ENCODE measurements around the gene TRPV6.
A peak's percentile ranks its signal among the peaks of the same experiment; 100 is the strongest.

TRPV6 gene

DNA sequence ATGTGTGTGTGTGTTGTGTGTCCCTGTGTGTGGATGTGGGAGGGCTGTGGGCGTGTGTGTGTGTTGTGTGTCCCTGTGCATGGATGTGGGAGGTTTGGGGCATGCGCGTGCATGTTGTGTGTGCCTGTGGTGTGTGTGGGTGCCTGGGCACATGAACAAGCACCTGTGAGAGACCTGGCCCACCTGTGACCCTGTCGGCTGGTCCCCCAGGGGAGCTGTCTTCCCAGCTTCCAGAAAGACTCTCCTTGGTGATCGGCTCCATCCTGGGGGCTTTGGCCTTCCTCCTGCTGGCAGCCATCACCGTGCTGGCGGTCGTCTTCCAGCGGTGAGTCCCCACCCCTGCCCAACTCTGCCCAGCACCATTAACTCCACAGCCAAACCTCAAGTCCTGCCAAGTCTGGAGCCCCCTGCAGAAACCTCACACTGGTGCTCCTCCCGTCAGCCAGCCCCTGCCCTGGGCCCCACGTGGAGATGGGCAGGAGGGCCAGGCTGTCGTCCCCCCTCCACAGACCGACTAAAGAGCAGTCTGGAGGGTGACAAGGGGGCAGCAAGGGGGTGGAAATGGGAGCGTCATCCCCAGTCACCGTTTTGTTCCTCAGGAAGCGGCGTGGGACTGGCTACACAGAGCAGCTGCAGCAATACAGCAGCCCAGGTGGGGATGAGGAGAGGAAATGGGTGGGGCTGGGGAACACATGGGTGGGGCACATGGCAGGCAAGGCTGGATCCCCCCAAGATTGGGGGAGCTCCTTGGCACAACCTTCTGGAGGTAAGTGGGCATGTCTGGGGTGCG lies 18.0 kb downstream of the TRPV6 start:
- no peak for DNase-seq

DNA sequence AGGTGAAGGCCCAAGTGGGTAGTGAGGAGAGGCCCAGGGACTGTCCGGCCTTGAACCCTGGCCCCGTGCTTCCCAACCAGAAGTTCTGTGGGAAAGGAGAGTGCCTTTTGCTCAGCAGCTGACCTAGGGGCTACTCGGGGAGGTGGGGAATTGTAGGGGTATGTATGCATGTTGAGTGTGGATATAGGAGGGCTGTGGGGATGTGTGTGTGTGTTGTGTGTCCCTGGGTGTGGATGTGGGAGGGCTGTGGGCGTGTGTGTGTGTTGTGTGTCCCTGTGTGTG lies 18.5 kb downstream of the TRPV6 start:
- DNase-seq, result no peak

DNA sequence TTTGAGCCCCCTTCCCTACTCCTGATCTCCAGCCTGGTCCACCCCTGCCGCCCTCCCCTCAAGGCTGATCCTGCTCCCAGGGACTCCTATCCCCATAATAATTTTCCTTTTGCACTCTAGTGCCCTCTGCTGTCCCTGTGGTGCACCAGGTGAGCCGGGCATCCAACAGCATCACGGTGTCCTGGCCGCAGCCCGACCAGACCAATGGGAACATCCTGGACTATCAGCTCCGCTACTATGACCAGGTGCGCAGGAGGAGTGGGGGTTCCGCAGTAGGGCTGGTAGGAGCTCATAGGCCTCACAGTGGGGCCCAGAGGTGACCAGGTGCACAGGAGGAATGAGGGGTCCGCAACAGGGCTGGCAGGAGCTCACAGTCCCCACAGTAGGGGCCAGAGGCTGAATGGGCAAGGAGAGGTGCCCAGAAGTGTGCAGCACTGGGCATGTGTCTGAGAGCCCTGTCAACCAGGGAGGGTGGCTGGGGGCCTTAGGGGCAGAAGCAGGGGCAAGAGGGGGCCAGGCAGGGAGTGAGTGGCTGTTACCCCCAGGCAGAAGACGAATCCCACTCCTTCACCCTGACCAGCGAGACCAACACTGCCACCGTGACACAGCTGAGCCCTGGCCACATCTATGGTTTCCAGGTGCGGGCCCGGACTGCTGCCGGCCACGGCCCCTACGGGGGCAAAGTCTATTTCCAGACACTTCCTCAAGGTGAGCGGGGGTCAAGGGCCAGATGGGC lies 19.0 kb downstream of the TRPV6 start:
- DNase-seq, result peak in 1 of 2 experiments; percentile 23

DNA sequence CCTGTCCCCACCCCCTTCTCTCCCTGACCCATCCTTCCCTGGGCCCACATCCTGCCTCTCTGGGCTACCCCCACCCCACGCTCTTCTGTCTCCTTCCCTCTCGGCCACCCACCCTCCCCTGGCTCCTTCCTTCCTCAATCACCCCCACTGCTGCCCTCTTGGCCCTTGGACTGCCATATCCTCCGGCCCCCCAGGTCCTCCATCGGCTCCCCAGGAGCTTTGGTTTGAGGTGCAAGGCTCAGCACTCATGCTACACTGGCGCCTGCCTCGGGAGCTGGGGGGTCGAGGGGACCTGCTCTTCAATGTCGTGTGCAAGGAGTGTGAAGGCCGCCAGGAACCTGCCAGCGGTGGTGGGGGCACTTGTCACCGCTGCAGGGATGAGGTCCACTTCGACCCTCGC lies 19.8 kb downstream of the TRPV6 start:
- no peak for DNase-seq

DNA sequence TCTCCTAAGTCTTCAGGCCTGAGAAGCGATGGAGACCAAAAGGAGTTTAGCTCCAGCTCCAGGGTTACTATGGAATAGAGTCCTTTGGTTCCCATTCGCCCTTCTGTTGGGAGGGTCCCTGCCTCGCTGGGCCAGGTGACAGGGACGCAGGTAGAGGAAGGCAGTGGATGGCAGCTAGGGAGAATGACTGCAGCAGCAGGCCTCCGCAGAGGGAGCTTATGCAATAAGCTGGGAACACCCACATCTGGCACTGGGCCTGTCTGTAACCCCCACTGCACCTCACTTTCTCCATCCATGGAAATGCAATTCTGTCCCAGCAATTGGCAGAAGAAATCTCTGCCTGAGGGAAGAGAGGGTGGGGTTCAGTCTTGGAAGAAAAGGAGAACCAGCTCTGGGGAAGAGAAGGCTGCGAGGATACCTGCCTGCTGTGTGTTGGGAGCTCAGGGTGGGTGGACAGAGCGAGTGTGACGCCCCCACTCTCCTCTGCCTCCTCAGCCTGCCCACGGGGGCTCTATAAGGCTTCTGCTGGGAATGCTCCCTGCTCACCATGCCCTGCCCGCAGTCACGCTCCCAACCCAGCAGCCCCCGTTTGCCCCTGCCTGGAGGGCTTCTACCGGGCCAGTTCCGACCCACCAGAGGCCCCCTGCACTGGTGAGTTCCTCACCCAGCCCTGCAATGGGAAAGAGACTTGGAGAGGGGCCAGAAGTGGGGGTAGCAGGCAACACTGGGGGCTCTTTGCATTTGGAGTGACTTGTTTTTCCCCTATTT lies 20.4 kb downstream of the TRPV6 start:
- no peak for DNase-seq

DNA sequence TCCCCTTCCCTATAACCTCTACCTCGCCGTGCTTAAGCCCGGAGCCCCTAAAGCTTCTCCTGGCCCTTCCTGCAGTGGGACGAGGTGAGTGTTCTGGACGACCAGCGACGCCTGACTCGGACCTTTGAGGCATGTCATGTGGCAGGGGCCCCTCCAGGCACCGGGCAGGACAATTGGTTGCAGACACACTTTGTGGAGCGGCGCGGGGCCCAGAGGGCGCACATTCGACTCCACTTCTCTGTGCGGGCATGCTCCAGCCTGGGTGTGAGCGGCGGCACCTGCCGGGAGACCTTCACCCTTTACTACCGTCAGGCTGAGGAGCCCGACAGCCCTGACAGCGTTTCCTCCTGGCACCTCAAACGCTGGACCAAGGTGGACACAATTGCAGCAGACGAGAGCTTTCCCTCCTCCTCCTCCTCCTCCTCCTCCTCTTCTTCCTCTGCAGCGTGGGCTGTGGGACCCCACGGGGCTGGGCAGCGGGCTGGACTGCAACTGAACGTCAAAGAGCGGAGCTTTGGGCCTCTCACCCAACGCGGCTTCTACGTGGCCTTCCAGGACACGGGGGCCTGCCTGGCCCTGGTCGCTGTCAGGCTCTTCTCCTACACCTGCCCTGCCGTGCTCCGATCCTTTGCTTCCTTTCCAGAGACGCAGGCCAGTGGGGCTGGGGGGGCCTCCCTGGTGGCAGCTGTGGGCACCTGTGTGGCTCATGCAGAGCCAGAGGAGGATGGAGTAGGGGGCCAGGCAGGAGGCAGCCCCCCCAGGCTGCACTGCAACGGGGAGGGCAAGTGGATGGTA lies 21.5 kb downstream of the TRPV6 start:
- no peak for DNase-seq

DNA sequence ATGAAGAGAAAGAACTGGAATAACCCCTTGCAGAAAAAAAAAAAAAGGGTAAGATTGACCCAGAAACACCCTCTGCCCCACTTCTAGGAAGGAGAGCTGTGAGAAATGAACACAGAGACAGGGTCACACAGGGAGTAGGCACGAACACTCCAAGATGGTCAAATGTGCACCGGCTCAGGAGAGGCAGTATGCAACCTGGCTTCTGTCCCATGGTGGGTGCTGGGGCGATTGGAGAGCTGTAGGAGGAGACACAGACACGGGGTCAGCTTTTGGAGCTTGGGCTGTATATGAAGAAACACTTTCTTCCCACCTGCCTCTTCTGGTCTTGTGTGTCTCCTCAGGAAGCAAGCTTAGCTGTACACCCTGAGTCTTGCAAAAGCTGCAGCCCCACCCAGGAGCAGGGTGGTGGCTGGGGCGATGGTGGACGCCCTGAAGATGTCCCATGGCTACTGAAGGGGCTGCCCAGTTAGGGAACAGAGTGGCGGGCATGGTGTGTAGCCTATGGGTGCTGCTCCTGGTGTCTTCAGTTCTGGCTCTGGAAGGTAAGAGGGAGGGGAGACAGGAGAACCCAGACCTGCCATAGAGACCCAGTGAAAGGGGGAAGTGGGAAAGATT lies 22.7 kb downstream of the TRPV6 start:
- no peak for DNase-seq

DNA sequence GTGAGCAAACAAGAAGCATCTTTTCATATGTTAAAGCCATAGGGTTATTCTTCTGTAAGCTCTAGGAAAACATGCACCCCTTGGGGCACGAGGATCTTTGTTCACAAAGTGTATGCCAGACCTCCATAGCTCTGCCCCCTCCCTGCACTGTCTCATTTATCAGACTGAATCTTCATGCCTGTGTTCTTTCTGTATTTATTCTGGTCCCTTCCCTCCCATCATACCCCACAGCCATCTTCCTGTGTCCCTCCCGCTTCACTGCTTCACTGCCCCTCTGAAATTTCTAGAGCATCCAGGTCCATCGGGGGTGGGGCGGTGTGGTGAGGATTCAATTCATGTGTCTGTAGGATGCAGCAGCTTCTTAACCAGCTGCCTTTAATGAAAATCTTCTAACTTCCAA lies 23.2 kb downstream of the TRPV6 start:
- DNase-seq, result no peak

DNA sequence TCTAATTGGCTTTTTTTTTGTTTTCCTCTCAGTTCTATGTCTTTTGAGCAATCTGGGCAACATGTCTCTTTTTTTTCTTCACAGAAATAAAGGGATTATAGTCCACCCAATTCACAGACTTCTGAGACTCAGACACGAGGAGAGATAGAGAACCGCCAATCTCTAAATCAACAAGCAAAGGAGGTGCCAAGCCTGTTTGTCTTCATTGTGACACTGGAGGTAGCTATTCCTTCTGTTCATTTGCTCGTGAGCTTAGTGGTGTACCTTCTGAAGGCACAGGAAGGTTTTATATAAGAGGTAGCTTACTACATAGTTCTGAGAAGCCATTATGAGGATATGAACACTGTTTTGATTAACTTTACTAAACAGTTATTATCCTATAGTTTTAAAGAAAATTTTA lies 24.6 kb downstream of the TRPV6 start:
- DNase-seq, result no peak

DNA sequence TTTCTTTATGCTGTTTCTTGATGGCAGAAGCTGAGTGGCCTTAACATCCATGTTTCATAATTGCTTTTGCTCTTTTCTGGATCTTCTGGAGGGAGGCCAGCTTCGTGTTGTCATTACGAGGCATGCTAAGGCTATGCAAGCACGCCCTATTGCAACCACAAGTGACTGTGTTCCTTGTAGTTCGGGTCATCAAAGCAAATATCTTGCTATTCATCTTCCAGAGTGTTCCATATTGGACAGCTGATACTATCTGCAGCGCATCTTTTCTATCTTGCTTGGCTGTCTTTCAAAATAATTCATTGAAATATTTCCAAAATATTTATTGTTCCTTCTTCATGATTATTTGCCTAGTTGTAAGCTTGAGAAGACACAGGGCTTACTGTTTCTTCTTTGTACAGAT lies 25.7 kb downstream of the TRPV6 start:
- no peak for DNase-seq

DNA sequence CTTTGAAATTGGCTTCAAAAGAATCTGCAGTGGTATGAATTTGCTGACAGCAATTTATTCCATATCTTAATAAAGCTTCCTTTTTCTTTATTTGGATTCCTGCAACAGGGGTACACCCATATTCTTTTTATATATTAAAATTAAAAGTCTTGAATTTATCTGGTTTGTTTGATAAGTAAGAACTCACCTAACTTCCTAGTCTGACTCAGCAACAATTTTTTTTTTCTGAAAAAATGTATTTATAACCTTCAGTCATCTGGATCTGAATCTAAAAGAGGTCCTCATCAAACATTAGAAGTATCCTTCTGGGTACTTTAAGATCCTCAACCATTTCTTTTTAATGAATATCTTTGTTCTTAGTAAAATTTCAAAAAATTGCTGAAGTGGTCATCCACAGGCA lies 26.1 kb downstream of the TRPV6 start:
- no peak for DNase-seq

DNA sequence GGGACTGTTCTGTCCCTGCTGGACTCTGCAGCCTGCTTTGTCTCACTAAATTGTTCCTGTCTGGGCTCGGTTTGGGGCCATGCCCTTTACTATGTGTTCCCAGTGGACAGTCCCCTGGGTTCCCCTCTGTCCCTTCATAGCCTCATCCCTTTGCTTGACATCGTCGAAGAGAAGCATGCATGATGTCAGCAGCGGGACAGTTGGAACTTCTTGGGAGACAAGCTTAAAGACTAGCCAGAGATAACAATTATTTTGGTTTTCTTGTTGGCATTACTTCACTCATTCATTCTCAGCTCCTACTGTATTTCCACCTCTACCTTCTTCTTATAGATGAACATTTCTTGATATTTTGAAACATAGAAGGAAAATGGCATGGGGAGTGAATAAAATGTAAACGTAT lies 27.9 kb downstream of the TRPV6 start:
- no peak for DNase-seq

DNA sequence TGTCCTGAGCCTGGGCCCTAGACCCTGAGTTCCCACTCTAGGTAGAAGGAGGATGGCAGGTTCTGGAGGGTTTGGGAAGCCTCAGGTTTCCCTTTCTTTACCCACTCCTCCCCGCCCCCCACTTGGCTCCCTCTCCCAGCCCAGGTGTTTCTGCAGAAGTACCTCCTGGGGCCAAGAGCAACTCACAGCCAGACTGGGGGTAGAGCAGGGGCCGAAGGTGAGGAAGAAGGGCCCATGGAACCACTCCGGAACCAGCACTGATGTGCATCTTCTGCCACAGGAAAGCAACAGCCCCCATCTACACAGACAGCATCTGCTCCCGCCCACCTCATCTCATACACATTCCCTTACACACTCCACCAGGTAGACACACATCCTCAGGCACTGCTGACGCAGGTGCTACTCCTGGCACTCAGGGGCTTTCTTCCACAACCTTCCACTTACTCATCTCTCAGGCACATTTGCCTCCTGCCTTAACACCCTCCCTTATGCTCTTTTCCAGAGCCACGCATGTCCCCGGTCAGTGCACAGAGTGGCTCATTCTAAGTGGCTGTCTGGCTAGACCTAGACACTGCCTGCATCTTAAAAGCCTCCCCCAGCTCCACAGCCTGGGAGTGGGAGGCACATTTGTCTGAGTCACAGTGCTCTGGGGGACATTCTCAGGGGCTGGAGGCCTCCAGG lies 28.8 kb downstream of the TRPV6 start:
- no peak for DNase-seq

DNA sequence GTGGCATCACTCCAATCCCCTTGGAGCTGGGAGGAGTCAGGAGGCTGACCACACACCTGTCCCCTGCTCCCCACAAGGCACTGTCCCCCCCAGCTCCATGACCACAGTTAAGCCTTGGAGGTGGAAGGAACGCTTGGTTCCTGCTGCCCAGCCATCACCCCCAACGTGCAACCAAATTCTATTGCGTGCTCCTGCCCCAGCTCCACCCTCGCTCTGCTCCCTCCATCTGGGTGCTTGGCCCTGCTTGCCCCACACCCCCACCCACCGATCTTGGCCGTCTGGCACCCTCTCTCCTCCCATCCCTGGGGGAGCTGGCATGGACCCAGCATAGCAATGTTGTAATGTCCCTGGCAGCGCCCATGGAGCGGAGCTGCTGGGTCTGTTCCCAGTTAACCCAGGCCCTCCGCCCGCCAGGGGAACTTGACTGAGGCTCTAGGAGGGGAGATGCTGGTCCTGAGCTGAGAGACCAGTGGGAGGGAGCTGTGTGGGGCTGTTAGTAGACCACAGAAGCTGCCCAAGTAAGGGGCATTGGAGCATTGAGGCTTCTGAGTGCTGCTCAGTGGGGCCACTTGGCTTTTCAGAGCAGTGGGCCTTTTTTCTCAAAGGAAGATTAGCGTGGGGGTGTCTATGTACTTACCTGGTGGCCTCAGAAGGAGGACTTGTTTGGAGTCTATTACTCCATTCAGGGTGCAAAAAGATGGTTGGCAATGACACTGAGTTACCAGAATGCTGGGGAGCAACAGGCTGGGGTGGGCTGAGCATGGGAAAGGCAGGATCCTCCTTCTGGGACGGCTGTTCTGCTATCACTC lies 29.6 kb downstream of the TRPV6 start:
- peak in 1 of 2 experiments; percentile 30 for DNase-seq

DNA sequence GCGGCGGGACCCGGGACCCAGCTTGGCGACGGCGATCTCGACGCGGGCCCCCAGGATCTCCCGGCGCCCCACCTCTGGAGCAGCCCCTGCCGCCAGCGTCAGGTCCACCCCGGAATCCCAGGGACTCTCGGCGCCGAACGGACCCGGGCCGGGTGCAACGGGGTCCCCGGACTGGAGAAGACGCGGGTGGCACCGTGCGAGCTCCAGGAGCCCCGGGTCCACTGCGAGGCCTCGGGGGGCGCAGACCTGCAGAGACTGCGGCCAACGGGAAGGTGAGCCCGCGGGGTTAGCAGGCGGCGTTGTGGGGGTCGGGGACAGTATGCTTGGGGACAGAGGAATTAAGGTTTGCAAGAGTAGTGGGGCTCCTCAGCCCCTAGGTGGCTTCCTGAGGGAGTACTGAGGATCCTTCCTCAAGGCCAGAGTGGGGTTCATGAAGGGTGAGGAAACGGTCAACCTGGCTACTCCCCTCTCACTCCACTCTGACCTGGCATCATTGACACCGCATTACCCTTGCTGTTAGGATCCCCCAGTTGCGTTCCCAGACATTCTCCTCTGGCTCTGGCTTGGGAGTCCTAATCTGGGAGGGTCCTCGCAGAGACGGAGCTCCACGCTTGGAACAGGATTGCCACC lies 30.3 kb downstream of the TRPV6 start:
- DNase-seq, result no peak

DNA sequence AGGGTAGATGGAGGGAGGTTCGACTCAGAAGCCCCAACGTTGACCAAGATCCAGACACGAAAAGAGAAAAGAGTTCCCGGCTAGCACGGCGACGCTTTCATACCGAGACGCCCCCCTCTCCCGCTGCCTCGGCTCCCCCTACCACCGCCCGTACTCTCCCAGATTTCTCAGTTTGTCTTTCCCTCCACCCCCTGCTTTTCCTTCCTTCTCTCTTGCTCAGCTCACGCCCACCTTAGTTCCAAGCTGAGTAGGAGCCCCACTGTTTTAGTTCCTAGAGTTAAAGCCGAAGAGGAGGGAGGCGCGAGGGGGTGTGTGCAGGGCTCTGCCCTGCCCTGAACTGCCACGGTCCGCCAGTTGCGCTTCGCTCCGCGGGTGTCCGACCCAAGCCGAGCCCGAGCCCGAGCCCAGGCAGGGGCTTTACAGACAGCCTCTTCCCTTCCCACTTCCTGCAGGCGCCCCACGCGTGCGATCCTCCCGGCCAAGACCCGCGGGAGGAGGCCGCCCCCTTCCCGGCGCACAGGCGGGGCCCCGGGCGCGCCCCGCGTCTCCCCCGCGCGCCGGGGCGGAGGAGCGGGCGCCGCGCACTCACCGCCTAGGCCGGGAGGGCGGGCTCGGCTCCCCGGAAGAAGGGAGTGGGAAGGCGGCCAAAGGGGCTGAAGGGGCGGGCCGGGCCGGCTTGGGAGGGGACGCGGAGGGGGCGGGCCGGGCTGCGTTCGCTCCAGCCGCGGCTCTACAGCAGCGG lies 31.0 kb downstream of the TRPV6 start, which contains the start of gene EPHB6:
Gene EPHB6 (plus strand): TSS at position 705 of the 742 bp plus-strand sequence. CDS start 8,152 bp downstream, outside the sequence.
- peak; percentile 7 to 49 for DNase-seq

DNA sequence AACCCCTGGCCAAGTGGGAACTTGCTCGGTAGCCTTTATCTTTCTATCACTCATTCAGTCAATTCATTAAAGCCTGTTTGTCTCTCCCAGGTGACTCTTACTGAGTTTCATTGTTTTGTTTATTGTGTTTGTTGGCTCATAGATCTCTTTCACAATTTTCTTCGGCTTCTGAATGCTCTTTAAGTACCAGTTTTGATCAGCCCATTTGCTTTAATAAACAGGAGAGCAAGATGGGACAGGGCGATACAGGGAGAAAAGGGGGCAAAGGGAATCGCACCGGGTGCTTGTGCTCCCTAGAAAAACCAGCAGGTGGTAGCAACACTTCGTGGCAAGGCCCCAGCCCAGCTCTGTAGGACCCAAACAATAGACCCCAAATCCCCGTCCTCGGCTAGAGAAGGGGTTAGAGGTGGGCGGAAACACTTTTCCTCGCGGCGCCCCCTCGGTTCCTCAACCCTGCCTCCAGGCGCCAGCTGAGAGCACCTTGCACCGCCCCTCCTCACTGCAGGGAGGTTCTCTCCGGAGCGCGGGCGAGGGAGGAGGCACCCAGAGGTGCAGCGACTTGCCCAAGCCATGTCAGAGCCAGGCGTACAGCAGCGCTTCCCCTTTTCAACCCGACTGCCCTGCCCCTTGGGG lies 31.7 kb downstream of the TRPV6 start:
- DNase-seq, result peak; percentile 31 to 67

DNA sequence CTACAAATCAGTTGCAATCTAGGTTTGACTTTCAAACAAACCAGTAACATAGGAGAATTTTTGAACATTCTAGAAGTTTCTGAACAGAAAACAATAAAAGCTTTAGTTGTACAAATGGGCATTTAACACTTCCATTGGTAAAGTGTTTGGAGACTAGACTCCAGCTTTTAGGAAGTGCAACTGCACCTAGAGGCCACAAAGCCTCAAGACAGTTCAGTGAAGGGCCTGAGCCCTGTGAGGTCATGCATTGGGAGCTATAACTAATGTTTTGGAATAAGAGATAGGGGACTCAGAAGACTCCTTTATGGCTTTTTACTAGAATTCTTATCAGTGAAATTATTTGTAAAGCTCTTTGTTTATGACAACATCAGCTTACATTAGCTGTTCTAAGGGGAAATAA lies 33.6 kb downstream of the TRPV6 start:
- no peak for DNase-seq

DNA sequence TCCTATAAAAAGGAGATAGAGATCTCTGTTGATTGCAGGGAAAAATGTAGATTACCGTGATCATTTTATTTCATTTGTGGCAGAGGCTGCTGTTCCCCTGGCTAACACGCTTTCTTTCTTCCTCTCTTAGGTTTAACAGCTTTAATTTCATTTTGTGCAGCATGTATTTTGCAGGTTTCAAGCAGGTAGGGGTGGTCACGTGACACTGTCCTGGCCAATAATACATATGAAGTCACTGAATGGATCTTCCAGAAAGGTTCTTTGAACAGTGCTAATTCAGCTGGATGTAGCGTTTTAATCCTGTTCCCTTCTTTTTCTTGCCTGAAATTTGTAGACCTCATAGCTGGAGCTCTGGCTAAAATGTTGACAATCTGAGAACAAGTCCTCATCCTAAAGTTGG lies 34.3 kb downstream of the TRPV6 start:
- no peak for DNase-seq
